Medulla oblongata (tissue), 1 donor: ENCODE measurements around the gene SNRNP200.
A peak's percentile ranks its signal among the peaks of the same experiment; 100 is the strongest.

Experiments
- DNase-seq: peaks from one replicate; pipeline ENCODE4 v3.0.0-alpha.2; 2015; ENCODE audit errors: extremely low spot score

SNRNP200 gene

GRCh38 chr2:96251721-96252292, 53.5 kb downstream of the SNRNP200 start:
- peak; percentile 77 for DNase-seq

GRCh38 chr2:96250188-96250587, 55.2 kb downstream of the SNRNP200 start:
- DNase-seq, result no peak

GRCh38 chr2:96249654-96250053, 55.7 kb downstream of the SNRNP200 start:
- no peak for DNase-seq

GRCh38 chr2:96248624-96249023, 56.7 kb downstream of the SNRNP200 start:
- DNase-seq, result no peak

GRCh38 chr2:96247896-96248295, 57.5 kb downstream of the SNRNP200 start:
- DNase-seq, result no peak

GRCh38 chr2:96247009-96247408, 58.3 kb downstream of the SNRNP200 start:
- no peak for DNase-seq

GRCh38 chr2:96245609-96246390, 59.5 kb downstream of the SNRNP200 start:
- DNase-seq, result peak; percentile 31

GRCh38 chr2:96243843-96244242, 61.5 kb downstream of the SNRNP200 start:
- DNase-seq, result no peak

GRCh38 chr2:96241900-96242611, 63.3 kb downstream of the SNRNP200 start:
- DNase-seq, result peak; percentile 92

GRCh38 chr2:96241227-96241626, 64.1 kb downstream of the SNRNP200 start:
- no peak for DNase-seq

- DNase-seq, result no peak
Measured at GRCh38 chr2:96240341-96241038, 64.9 kb downstream of the SNRNP200 start.

- no peak for DNase-seq
Measured at GRCh38 chr2:96239745-96240264, 65.5 kb downstream of the SNRNP200 start.

- DNase-seq, result no peak
Measured at GRCh38 chr2:96239091-96239490, 66.3 kb downstream of the SNRNP200 start.

GRCh38 chr2:96238266-96238665, 67.1 kb downstream of the SNRNP200 start:
- no peak for DNase-seq

GRCh38 chr2:96236882-96237281, 68.5 kb downstream of the SNRNP200 start:
- no peak for DNase-seq

GRCh38 chr2:96233880-96234316, 71.4 kb downstream of the SNRNP200 start:
- no peak for DNase-seq

- DNase-seq, result no peak
Measured at GRCh38 chr2:96233436-96233835, 71.9 kb downstream of the SNRNP200 start.

- DNase-seq, result no peak
Measured at GRCh38 chr2:96231316-96231715, 74.0 kb downstream of the SNRNP200 start.

GRCh38 chr2:96225016-96225533, 80.3 kb downstream of the SNRNP200 start:
- peak; percentile 75 for DNase-seq
